GM23248 (cell line): Measurements from ENCODE around the gene LAMB2. TPM values are rescaled to one million over a fixed set of nuclear protein-coding genes. Genes with fewer than 3 reads are reported as not detected.

ENCODE experiments used
- DNase-seq: peaks from one replicate; pipeline ENCODE4 v3.0.0-alpha.2; 2015
- H2AFZ ChIP-seq: fragments of 200-600 bp; sonication (generic); 2 replicates; pipeline ENCODE4 v1.6.1; 2016; ENCODE audit warnings: antibody characterized with exemption
- H3F3A ChIP-seq: fragments of 200-600 bp; sonication (generic); 2 replicates; pipeline ENCODE4 v1.6.1; 2016; ENCODE audit warnings: mild to moderate bottlenecking, antibody characterized with exemption, mixed run types; ENCODE audit not compliant: insufficient read depth
- H3K27ac ChIP-seq: fragments of 200-600 bp; sonication (generic); 2 replicates; pipeline ENCODE4 v1.5.1; 2016; ENCODE audit warnings: mild to moderate bottlenecking
- H3K27me3 ChIP-seq: fragments of 200-600 bp; sonication (generic); replicated peaks from 2 replicates; pipeline ENCODE4 v1.6.1; 2016; ENCODE audit warnings: mild to moderate bottlenecking; ENCODE audit not compliant: insufficient read depth
- H3K36me3 ChIP-seq: fragments of 200-600 bp; sonication (generic); 2 replicates; pipeline ENCODE4 v1.6.1; 2016; ENCODE audit warnings: low read depth, mild to moderate bottlenecking
- H3K4me1 ChIP-seq: fragments of 200-600 bp; sonication (generic); 2 replicates; pipeline ENCODE4 v1.6.1; 2016; ENCODE audit warnings: mild to moderate bottlenecking; ENCODE audit not compliant: insufficient read depth
- H3K4me2 ChIP-seq: fragments of 200-600 bp; sonication (generic); one replicate; pipeline ENCODE4 v1.6.1; 2016; ENCODE audit warnings: mild to moderate bottlenecking; ENCODE audit not compliant: unreplicated experiment
- H3K4me3 ChIP-seq: fragments of 200-600 bp; sonication (generic); 2 replicates; pipeline ENCODE4 v1.5.1; 2016; ENCODE audit warnings: mild to moderate bottlenecking
- H3K79me2 ChIP-seq: fragments of 200-600 bp; sonication (generic); 2 replicates; pipeline ENCODE4 v1.6.1; 2016; ENCODE audit warnings: mild to moderate bottlenecking; ENCODE audit not compliant: insufficient read depth
- H3K9ac ChIP-seq: fragments of 200-600 bp; sonication (generic); 2 replicates; pipeline ENCODE4 v1.6.1; 2016; ENCODE audit warnings: mild to moderate bottlenecking
- H3K9me2 ChIP-seq: fragments of 200-600 bp; sonication (generic); 2 replicates; pipeline ENCODE4 v1.6.1; 2016; ENCODE audit warnings: mixed run types, mild to moderate bottlenecking, moderate library complexity; ENCODE audit not compliant: insufficient read depth
- H3K9me3 ChIP-seq: fragments of 200-600 bp; sonication (generic); one replicate; pipeline ENCODE4 v1.6.1; 2017; ENCODE audit warnings: low read depth
- H4K20me1 ChIP-seq: fragments of 200-600 bp; sonication (generic); 2 replicates; pipeline ENCODE4 v1.6.0; 2016; ENCODE audit not compliant: insufficient read depth
- EZH2 ChIP-seq: fragments of 200-600 bp; sonication (generic); IDR thresholded peaks from 2 replicates; pipeline ENCODE4 v1.6.1; 2018; ENCODE audit warnings: antibody characterized with exemption, mild to moderate bottlenecking; ENCODE audit not compliant: insufficient read depth, poor library complexity, severe bottlenecking
- EZH2phosphoT487 ChIP-seq: fragments of 200-600 bp; sonication (generic); IDR thresholded peaks from 2 replicates; pipeline ENCODE4 v1.6.1; 2018; ENCODE audit warnings: antibody characterized with exemption, moderate library complexity, mild to moderate bottlenecking, low read depth; ENCODE audit not compliant: insufficient read depth
- WGBS, 2 experiments: methylation state at CpG; one replicate each; pipeline ENCODE4 v1.1.6; 2015 to 2017; ENCODE audit warnings: low lambda C conversion rate in 2 of 2, low coverage in 1 of 2; ENCODE audit errors: missing lambda C conversion rate in 2 of 2; 5-methylcytosine and 5-hydroxymethylcytosine counted together
- in situ Hi-C: fragments of 300-500 bp; cut with MboI; formaldehyde crosslinking; loops from 2 replicates; pipeline ENCODE4 v1.15.0; 2020
- polyA plus RNA-seq: library from polyadenylated mRNA; unstranded; fragments of >200 nt; fragmentation: Nextera tagmentation; extraction: Ambion mirVana; gene quantifications from 2 replicates; pipeline ENCODE4 v1.2.1, GENCODE V29; 2016
- total RNA-seq: library from RNA; depleted of rRNA; stranded (reverse); fragments of >200 nt; shearing (Covaris generic); gene quantifications from 2 replicates; pipeline ENCODE4 v1.2.3, GENCODE V29; 2014

LAMB2 gene
- total and polyA plus RNA-seq, 2 experiments from 2014 or later: 539 to 894 TPM

GRCh38 chr3:49151610-49152009 is 18.8 kb upstream of the LAMB2 start:
- no peaks in the 10 kb centered on the region for H3K36me3 ChIP-seq
- H4K20me1 ChIP-seq: no peaks in the 10 kb centered on the region
- H3K9me2 ChIP-seq: no peaks in the 10 kb centered on the region
- H3K9ac ChIP-seq: no peak overlapping the region
- DNase-seq: no peak
- H3K27me3 ChIP-seq: no peaks in the 10 kb centered on the region
- H3K4me2 ChIP-seq: no peak overlapping the region
- TF ChIP-seq EZH2 (no peak), EZH2phosphoT487 (no peak)
- H3K27ac ChIP-seq: no peak overlapping the region
- no peak overlapping the region for H2AFZ ChIP-seq
- no peak overlapping the region for H3K4me3 ChIP-seq
- in situ Hi-C loops: loop anchor here (25.0 kb wide), 1 partner anchor 286 kb away; the partner anchor contains the start of gene NICN1
- H3K4me1 ChIP-seq: no peaks in the 10 kb centered on the region
- H3F3A ChIP-seq: no peaks in the 10 kb centered on the region
- H3K79me2 ChIP-seq: no peaks in the 10 kb centered on the region
- no peaks in the 10 kb centered on the region for H3K9me3 ChIP-seq
- WGBS, 2 experiments: 68 to 70% methylated on average over 2 of the region's 2 CpGs

- Histone ChIP-seq H3K27ac (no peak overlapping the region), H3K27me3 (no peaks in the 10 kb centered on the region), H4K20me1 (no peaks in the 10 kb centered on the region), H3K4me3 (no peak overlapping the region), H3F3A (no peaks in the 10 kb centered on the region), H3K79me2 (no peaks in the 10 kb centered on the region), H3K36me3 (no peaks in the 10 kb centered on the region), H3K4me2 (no peak overlapping the region), H3K4me1 (no peaks in the 10 kb centered on the region), H2AFZ (no peak overlapping the region), H3K9me3 (no peaks in the 10 kb centered on the region), H3K9me2 (no peaks in the 10 kb centered on the region), H3K9ac (no peak overlapping the region)
- in situ Hi-C loops: no loop called here
- DNase-seq: no peak
- TF ChIP-seq EZH2 (no peak), EZH2phosphoT487 (no peak)
- WGBS, 2 experiments: 9 to 49% methylated on average over 2 to 5 of the region's 5 CpGs
Measured at GRCh38 chr3:49148159-49148558, 15.3 kb upstream of the LAMB2 start.

GRCh38 chr3:49140080-49140479 is 7.2 kb upstream of the LAMB2 start:
- in situ Hi-C loops: no loop called here
- no peaks in the 10 kb centered on the region for H4K20me1 ChIP-seq
- H3K4me3 ChIP-seq: no peak overlapping the region
- H3K27ac ChIP-seq: no peak overlapping the region
- no peaks in the 10 kb centered on the region for H3K9me3 ChIP-seq
- no peak overlapping the region for H3K4me2 ChIP-seq
- H2AFZ ChIP-seq: no peak overlapping the region
- WGBS, 2 experiments: 51 to 71% methylated on average over 3 of the region's 3 CpGs
- H3K4me1 ChIP-seq: no peaks in the 10 kb centered on the region
- H3K9me2 ChIP-seq: no peaks in the 10 kb centered on the region
- no peaks in the 10 kb centered on the region for H3K36me3 ChIP-seq
- H3K79me2 ChIP-seq: no peaks in the 10 kb centered on the region
- H3K9ac ChIP-seq: no peak overlapping the region
- H3F3A ChIP-seq: peaks cover 4% of the 10 kb centered on the region; the same call in 1 of the 2 replicates
- TF ChIP-seq EZH2 (no peak), EZH2phosphoT487 (no peak)
- no peaks in the 10 kb centered on the region for H3K27me3 ChIP-seq
- no peak for DNase-seq

GRCh38 chr3:49135499-49135898 is 2.6 kb upstream of the LAMB2 start:
- Histone ChIP-seq H3K27me3 (no peaks in the 10 kb centered on the region), H3K4me2 (no peak overlapping the region), H3K9me2 (no peaks in the 10 kb centered on the region), H3K9ac (no peak overlapping the region), H3K27ac (no peak overlapping the region), H4K20me1 (no peaks in the 10 kb centered on the region), H3K36me3 (peaks cover 2% of the 10 kb centered on the region; the same call in 1 of the 2 replicates), H2AFZ (no peak overlapping the region), H3K9me3 (no peaks in the 10 kb centered on the region), H3F3A (peaks cover 2% of the 10 kb centered on the region; the same call in 1 of the 2 replicates), H3K4me3 (no peak overlapping the region), H3K79me2 (peaks cover 23% of the 10 kb centered on the region), H3K4me1 (peaks cover 13% of the 10 kb centered on the region; the same call in 1 of the 2 replicates)
- WGBS, 2 experiments: 74 to 80% methylated on average over 4 of the region's 4 CpGs
- DNase-seq: peak; percentile 16
- in situ Hi-C loops: no loop called here
- no peak for TF ChIP-seq EZH2phosphoT487
- no peak for TF ChIP-seq EZH2
